ENCODE results near the gene AGTPBP1.

Gene AGTPBP1

GRCh38 chr9:85716031-85716877 is 25.5 kb downstream of the AGTPBP1 start:
- H3K36me3 ChIP-seq (ENCODE audit: insufficient read depth, insufficient read length, low read length), result no peaks in the 10 kb centered on the region
- no peak overlapping the region for H3K4me3 ChIP-seq (ENCODE audit: insufficient read length, low read depth)
- H3K9me3 ChIP-seq (ENCODE audit: insufficient read depth, low read length), result no peaks in the 10 kb centered on the region
- H3K27me3 ChIP-seq (ENCODE audit: insufficient read depth, insufficient read length), result no peaks in the 10 kb centered on the region
- no peaks in the 10 kb centered on the region for H3K4me1 ChIP-seq (ENCODE audit: insufficient read depth, insufficient read length)
- H3K9ac ChIP-seq (ENCODE audit: insufficient read length, low read depth), result no peak overlapping the region
- TF ChIP-seq ZNF274 (IDR thresholded peaks at IDR 0.05; ENCODE audit: low read depth, low read length) (no peak), SUZ12 (IDR thresholded peaks at IDR 0.05; ENCODE audit: extremely low read depth, insufficient read depth, insufficient read length) (no peak), YY1 (IDR thresholded peaks at IDR 0.05; ENCODE audit: insufficient read depth, insufficient read length) (no peak)
- no peak for DNase-seq (ENCODE audit: low read depth, low spot score)

GRCh38 chr9:85715587-85715986 is 26.2 kb downstream of the AGTPBP1 start:
- no peak for TF ChIP-seq ZNF274 (IDR thresholded peaks at IDR 0.05; ENCODE audit: low read depth, low read length)
- TF ChIP-seq SUZ12 (IDR thresholded peaks at IDR 0.05; ENCODE audit: extremely low read depth, insufficient read depth, insufficient read length), result no peak
- no peak for TF ChIP-seq YY1 (IDR thresholded peaks at IDR 0.05; ENCODE audit: insufficient read depth, insufficient read length)
- Histone ChIP-seq H3K9me3 (ENCODE audit: insufficient read depth, low read length) (no peaks in the 10 kb centered on the region), H3K4me1 (ENCODE audit: insufficient read depth, insufficient read length) (no peaks in the 10 kb centered on the region), H3K9ac (ENCODE audit: insufficient read length, low read depth) (no peak overlapping the region), H3K27me3 (ENCODE audit: insufficient read depth, insufficient read length) (no peaks in the 10 kb centered on the region), H3K36me3 (ENCODE audit: insufficient read depth, insufficient read length, low read length) (no peaks in the 10 kb centered on the region), H3K4me3 (ENCODE audit: insufficient read length, low read depth) (no peak overlapping the region)
- no peak for DNase-seq (ENCODE audit: low read depth, low spot score)

- H3K4me3 ChIP-seq (ENCODE audit: insufficient read length, low read depth), result no peak overlapping the region
- no peaks in the 10 kb centered on the region for H3K9me3 ChIP-seq (ENCODE audit: insufficient read depth, low read length)
- no peaks in the 10 kb centered on the region for H3K36me3 ChIP-seq (ENCODE audit: insufficient read depth, insufficient read length, low read length)
- TF ChIP-seq ZNF274 (IDR thresholded peaks at IDR 0.05; ENCODE audit: low read depth, low read length) (no peak), SUZ12 (IDR thresholded peaks at IDR 0.05; ENCODE audit: extremely low read depth, insufficient read depth, insufficient read length) (no peak), YY1 (IDR thresholded peaks at IDR 0.05; ENCODE audit: insufficient read depth, insufficient read length) (no peak)
- no peak for DNase-seq (ENCODE audit: low read depth, low spot score)
- H3K27me3 ChIP-seq (ENCODE audit: insufficient read depth, insufficient read length), result no peaks in the 10 kb centered on the region
- no peaks in the 10 kb centered on the region for H3K4me1 ChIP-seq (ENCODE audit: insufficient read depth, insufficient read length)
- H3K9ac ChIP-seq (ENCODE audit: insufficient read length, low read depth), result no peak overlapping the region
Observed at GRCh38 chr9:85713897-85714296, 27.9 kb downstream of the AGTPBP1 start.

- no peaks in the 10 kb centered on the region for H3K36me3 ChIP-seq (ENCODE audit: insufficient read depth, insufficient read length, low read length)
- TF ChIP-seq SUZ12 (IDR thresholded peaks at IDR 0.05; ENCODE audit: extremely low read depth, insufficient read depth, insufficient read length), result no peak
- TF ChIP-seq YY1 (IDR thresholded peaks at IDR 0.05; ENCODE audit: insufficient read depth, insufficient read length), result no peak
- no peak for TF ChIP-seq ZNF274 (IDR thresholded peaks at IDR 0.05; ENCODE audit: low read depth, low read length)
Observed at GRCh38 chr9:85704744-85705143, 37.0 kb downstream of the AGTPBP1 start.

GRCh38 chr9:85703398-85703797 is 38.4 kb downstream of the AGTPBP1 start:
- no peak for DNase-seq (ENCODE audit: low read depth, low spot score)
- no peaks in the 10 kb centered on the region for H3K27me3 ChIP-seq (ENCODE audit: insufficient read depth, insufficient read length)
- H3K9ac ChIP-seq (ENCODE audit: insufficient read length, low read depth), result no peak overlapping the region
- H3K9me3 ChIP-seq (ENCODE audit: insufficient read depth, low read length), result no peaks in the 10 kb centered on the region
- TF ChIP-seq ZNF274 (IDR thresholded peaks at IDR 0.05; ENCODE audit: low read depth, low read length) (no peak), SUZ12 (IDR thresholded peaks at IDR 0.05; ENCODE audit: extremely low read depth, insufficient read depth, insufficient read length) (no peak), YY1 (IDR thresholded peaks at IDR 0.05; ENCODE audit: insufficient read depth, insufficient read length) (no peak)
- H3K4me1 ChIP-seq (ENCODE audit: insufficient read depth, insufficient read length), result no peaks in the 10 kb centered on the region
- no peak overlapping the region for H3K4me3 ChIP-seq (ENCODE audit: insufficient read length, low read depth)
- H3K36me3 ChIP-seq (ENCODE audit: insufficient read depth, insufficient read length, low read length), result no peaks in the 10 kb centered on the region

More at GRCh38 chr9:85704744-85705143, 37.0 kb downstream of the AGTPBP1 start:
- no peaks in the 10 kb centered on the region for H3K9me3 ChIP-seq (ENCODE audit: insufficient read depth, low read length)
- no peaks in the 10 kb centered on the region for H3K4me1 ChIP-seq (ENCODE audit: insufficient read depth, insufficient read length)
- no peaks in the 10 kb centered on the region for H3K27me3 ChIP-seq (ENCODE audit: insufficient read depth, insufficient read length)
- DNase-seq (ENCODE audit: low read depth, low spot score), result no peak
- H3K4me3 ChIP-seq (ENCODE audit: insufficient read length, low read depth), result no peak overlapping the region
- H3K9ac ChIP-seq (ENCODE audit: insufficient read length, low read depth), result no peak overlapping the region

- no peak overlapping the region for H3K4me3 ChIP-seq (ENCODE audit: insufficient read length, low read depth)
- H3K36me3 ChIP-seq (ENCODE audit: insufficient read depth, insufficient read length, low read length), result no peaks in the 10 kb centered on the region
- H3K9me3 ChIP-seq (ENCODE audit: insufficient read depth, low read length), result no peaks in the 10 kb centered on the region
- H3K27me3 ChIP-seq (ENCODE audit: insufficient read depth, insufficient read length), result no peaks in the 10 kb centered on the region
- no peak overlapping the region for H3K9ac ChIP-seq (ENCODE audit: insufficient read length, low read depth)
- no peaks in the 10 kb centered on the region for H3K4me1 ChIP-seq (ENCODE audit: insufficient read depth, insufficient read length)
- no peak for TF ChIP-seq YY1 (IDR thresholded peaks at IDR 0.05; ENCODE audit: insufficient read depth, insufficient read length)
- no peak for TF ChIP-seq ZNF274 (IDR thresholded peaks at IDR 0.05; ENCODE audit: low read depth, low read length)
- TF ChIP-seq SUZ12 (IDR thresholded peaks at IDR 0.05; ENCODE audit: extremely low read depth, insufficient read depth, insufficient read length), result no peak
- no peak for DNase-seq (ENCODE audit: low read depth, low spot score)
Observed at GRCh38 chr9:85702726-85703289, 38.9 kb downstream of the AGTPBP1 start.

- Histone ChIP-seq H3K4me1 (ENCODE audit: insufficient read depth, insufficient read length) (no peaks in the 10 kb centered on the region), H3K4me3 (ENCODE audit: insufficient read length, low read depth) (no peak overlapping the region), H3K27me3 (ENCODE audit: insufficient read depth, insufficient read length) (no peaks in the 10 kb centered on the region), H3K36me3 (ENCODE audit: insufficient read depth, insufficient read length, low read length) (no peaks in the 10 kb centered on the region), H3K9ac (ENCODE audit: insufficient read length, low read depth) (no peak overlapping the region), H3K9me3 (ENCODE audit: insufficient read depth, low read length) (no peaks in the 10 kb centered on the region)
- DNase-seq (ENCODE audit: low read depth, low spot score), result no peak
- TF ChIP-seq YY1 (IDR thresholded peaks at IDR 0.05; ENCODE audit: insufficient read depth, insufficient read length) (no peak), ZNF274 (IDR thresholded peaks at IDR 0.05; ENCODE audit: low read depth, low read length) (no peak), SUZ12 (IDR thresholded peaks at IDR 0.05; ENCODE audit: extremely low read depth, insufficient read depth, insufficient read length) (no peak)
Observed at GRCh38 chr9:85702191-85702590, 39.6 kb downstream of the AGTPBP1 start.
